Glomerular visceral epithelial cell (primary cell): ENCODE data around the gene DYNLL2.
"Not testable (repeated sequence)": the region's sequence is repeated elsewhere in the genome, so short reads cannot be mapped to it uniquely, and the experiment has no call there.

Source experiments
- DNase-seq: peaks from one replicate; pipeline ENCODE4 v3.0.0-alpha.2; 2016; ENCODE audit errors: extremely low spot score

The DYNLL2 gene

DNA sequence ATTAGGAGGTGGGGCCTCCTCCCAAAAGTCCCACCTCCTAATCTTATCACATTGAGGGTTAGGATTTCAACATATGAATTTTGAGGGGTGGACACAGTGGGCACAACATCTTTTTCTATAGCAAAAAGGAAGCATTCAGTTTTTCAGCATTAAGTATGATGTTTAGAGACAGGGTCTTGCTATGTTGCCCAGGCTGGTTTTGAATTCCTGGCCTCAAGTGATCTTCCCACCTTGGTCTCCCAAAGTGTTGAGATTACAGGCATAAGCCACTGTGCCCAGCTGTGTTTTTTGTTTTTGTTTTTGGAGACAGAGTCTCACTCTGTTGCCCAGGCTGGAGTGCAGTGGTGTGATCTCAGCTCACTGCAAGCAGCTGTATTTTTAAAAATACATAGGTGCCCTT lies 18.7 kb downstream of the DYNLL2 start:
- DNase-seq = not testable (repeated sequence)

DNA sequence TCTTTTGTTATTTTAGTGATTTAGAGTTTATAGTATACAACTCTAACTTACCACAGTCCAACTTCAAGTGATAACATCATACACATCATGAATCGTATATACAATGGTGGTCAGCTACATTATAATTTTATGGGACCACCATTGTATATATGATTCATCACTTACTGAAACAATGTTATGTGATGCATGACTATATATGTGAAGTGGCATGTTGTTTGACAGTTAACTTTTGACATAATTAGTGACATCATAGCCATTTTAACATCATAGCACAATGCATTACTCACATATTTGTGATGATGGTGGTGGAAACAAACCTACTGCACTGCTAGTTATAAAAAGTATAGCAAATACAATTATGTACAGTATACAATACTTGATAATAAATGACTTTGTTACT lies 21.9 kb downstream of the DYNLL2 start:
- no peak for DNase-seq

DNA sequence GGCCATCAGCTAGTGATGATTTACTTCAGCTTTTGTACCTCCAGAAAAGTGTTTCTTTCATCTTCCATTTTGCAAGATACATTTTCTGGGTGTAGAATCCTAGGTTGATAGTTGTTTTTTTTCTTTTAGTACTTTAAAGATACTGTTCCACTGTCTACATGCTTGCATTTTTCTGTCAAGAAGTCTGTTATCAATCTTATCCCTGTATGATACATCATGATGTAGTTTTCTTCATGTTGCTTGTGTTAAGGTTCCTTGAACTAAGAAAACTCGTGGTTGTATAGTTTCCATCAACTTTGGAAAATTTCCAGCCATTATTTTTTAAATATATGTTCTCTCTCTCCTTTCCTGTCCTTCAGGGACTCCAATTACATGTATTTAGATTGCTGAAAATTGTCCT lies 24.1 kb downstream of the DYNLL2 start:
- no peak for DNase-seq

DNA sequence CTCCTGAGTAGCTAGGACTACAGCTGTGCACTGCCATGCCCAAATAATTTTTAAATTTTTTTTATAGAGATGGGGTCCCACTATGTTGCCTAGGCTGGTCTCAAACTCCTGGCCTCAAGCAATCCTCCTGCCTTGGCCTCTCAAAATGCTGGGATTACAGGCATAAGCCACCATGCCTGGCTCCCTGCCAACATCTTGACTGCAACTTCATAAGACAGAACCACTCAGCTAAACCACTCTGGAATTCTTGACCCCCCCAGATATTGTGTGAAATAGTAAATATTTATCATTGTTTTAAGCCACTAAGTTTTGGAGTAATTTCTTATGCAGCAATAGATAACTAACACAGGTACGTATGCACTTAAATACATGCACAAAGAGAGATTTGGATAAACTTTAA lies 26.0 kb downstream of the DYNLL2 start:
- DNase-seq = no peak

DNA sequence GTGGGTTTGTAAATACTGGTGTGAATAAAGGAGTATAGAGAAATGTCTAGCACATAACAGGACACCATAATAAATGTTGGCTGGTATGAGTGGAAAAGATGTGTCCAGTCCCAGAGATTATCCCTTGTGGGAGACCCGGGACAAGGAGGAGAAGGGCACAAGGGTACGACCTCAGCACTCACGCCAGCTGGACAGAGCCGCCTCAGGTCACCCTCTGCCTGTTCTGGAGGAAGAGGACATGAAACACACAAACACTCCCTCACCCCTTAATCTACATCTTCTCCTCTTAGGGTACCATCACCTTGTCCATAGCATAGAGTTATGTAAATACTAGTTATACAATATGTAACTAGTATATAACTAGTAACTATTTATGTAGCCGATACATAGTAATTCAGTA lies 26.8 kb downstream of the DYNLL2 start:
- DNase-seq = no peak

DNA sequence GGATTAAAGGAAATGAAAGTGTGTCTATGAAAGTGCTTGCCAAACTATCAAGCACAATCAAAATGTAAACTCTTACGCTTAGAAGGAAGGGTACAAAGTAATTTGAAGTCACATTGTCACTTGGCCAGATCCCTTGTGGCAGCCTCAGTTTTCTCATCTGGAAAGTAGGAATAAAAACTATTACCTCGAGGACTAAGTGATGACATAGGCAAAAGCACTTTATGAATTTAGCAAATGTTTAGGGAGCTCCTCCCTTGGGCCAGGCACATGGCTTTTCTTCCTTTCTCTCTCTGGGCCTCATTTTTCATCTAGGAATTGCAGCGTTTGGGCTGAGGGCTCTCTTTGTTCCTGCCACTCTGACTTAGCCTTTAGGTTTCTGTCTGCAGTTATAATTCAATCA lies 28.5 kb downstream of the DYNLL2 start:
- no peak for DNase-seq

DNA sequence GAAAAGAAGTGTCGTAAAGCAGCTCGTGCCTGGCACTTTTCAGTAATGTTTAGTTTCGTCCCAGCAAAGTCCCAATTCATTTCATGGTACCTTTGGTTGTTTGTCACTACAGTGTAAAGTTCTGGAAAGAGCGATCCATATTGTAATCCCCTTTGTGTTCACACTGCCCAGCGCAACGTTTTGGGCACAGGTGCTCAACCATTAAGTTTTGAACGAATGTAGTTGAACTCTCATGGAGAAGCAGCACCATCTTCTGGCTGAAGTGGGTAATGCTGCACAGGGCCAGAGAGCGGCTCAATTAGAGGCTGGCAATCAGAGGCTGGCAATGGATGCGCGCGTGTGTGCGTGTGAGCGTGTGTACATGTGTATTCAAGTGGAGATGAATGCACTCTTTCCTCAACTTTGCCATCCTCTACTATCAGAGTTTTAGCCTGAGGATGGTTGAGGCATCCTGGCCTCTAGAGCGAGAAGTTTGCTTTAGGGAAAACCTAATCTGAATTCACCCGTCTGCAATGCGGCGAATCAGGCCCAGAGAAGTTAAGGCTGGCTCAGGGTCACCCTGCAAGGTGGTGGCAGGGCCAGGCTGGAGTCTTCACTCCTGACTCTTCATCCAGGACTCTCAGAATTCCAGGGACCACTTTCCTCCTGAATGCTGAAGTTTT lies 29.9 kb downstream of the DYNLL2 start:
- DNase-seq = peak; percentile 70

DNA sequence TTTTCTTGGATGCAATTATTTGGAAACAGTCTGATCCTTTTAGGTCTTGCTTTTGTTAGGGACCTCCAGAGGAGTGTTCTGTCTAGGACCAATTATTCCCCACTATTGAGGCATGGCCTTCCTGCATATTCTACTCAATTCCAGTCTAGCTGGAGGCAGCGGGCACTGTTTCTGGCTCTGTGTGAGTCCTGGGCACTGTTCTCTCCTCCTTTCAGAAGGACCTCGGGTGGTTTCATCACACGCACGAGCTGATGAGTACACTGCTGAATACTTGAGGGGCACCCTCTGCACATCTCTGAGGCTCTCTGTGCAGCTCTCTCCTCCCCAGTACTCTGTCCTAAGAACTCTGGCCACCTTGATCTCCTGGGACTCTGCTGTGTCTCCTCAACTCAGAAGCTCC lies 30.7 kb downstream of the DYNLL2 start:
- no peak for DNase-seq

DNA sequence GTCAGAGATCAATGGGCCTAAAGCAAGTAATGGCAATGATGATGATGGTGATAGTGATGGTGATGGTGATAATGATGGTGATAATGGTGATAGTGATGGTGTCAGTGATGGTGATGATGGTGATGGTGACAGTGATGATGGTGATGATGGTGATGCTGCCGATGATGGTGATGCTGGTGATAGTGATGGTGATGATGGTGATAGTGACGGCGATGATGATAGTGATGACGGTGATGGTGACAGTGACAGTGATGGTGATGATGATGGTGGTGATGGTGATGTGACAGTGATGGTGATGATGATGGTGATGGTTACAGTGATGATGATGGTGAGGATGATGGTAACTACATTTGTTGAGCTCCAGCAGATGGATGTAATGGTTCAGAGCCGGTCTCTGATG lies 34.2 kb downstream of the DYNLL2 start:
- no peak for DNase-seq

DNA sequence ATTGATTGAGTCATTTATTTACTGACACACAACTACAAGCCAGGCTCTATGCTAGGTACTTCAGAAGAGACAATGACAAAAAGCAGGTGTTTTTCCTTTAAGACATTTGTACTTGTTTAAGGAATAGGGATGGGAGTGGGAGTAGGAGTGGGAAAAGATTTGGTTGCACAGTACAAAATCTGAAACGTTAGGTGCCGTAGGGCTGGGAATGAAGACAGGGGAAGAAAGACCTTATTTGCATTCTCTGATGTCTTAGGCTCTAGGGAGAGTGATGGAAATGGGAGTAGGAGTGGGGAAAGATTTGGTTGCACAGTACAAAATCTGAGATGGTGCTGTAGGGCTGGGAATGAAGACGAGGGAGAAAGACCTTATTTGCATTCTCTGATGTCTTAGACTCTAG lies 36.3 kb downstream of the DYNLL2 start:
- no peak for DNase-seq

DNA sequence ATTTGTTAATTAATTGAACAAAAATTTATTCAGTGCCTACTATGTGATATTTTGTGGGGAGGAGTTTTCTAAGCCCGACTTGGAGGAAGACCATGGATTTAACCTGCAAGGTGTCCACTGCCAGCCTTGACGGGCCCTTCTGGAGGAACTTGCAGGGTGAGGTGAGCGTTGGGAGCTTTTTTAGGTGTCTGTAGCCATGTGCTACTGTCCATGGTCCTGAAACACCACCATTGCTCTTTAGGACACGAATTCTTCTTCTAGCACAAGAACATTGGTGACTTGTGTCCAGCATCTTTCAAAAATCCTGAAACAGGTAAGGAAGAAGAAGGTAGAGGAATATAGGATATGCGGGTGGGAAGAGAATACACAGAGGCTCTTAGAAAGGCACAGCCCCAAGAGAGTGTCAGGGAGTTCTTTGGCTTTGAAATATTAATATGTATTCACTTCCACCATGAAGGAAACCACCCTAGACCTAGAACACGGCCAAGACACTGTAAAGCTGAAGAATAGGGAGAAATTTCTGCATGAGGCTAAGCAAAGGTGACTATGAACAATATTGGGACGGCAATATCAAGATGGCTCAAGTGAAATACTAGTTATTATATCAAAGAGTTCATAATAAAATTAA lies 37.1 kb downstream of the DYNLL2 start:
- DNase-seq = peak; percentile 48

DNA sequence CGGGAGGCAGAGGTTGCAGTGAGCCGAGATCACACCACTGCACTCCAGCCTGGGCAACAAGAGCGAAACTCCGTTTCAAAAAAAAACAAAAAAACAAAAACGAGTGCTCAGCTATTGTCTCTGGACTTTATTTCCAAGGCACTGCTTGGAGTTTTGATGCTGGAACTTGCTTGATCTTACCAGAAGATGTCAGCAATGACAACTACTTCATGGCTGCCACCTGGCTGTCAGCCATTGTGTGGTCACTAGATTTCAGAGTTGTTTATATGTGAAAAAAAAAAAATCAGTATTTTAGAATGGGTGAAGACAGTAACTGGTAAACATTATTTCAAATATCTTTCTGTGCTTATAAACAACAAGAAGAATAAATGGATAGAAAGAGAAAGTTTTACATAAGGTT lies 38.7 kb downstream of the DYNLL2 start:
- DNase-seq = peak; percentile 13

DNA sequence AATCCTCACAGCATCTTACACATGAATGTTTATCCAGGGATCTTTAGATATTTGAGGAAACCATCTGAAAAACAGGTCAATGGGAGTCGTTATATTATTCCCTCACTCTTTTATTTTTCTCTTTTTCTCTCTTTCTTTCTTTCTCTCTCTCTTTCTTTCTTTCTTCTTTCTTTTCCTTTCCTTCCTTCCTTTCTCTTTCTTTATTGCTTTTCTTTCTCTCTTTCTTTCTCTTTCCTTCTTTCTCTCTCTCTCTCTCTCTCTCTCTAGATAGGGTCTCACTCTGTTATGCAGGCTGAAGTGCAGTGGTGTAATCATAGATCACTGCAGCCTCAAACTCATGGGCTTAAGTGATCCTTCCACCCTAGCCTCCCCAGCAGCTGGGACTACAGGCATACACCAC lies 44.6 kb downstream of the DYNLL2 start:
- DNase-seq = no peak

DNA sequence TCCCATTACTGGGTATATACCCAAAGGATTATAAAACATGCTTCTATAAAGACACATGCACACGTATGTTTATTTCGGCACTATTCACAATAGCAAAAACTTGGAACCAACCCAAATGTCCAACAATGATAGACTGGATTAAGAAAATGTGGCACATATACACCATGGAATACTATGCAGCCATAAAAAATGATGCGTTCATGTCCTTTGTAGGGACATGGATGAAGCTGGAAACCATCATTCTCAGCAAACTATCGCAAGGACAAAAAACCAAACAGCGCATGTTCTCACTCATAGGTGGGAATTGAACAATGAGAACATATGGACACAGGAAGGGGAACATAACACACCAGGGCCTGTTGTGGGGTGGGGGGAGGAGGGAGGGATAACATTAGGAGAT lies 49.5 kb downstream of the DYNLL2 start:
- DNase-seq = not testable (repeated sequence)

DNA sequence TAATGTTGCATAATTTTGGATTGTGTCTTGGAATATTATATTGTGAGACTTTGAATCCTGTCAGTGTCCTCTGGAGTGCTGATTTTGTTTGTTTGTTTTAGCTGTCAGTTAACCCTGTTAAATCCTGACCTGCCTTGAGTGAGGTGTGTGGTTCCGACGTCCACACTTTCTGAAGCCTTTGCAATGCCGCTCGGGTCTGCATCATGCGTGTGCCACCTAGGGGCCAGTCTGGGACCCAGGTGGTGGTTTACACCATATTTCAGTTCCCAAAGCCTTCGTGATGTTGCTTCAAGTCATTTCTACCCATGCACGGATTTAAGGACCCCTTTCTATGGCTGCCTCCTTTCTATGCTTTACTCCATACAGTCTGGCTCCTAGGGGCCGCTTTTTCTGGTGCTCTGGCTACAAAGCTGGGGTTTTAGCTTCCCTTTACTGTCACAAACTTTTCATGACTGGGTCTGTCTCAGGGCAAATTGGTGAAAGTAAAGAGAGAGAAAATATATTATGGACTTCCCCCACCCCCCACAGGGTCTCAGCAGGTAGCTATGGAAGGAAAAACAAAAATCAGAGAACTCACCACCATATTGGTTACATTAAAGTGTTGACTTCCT lies 53.6 kb downstream of the DYNLL2 start:
- peak; percentile 17 for DNase-seq

DNA sequence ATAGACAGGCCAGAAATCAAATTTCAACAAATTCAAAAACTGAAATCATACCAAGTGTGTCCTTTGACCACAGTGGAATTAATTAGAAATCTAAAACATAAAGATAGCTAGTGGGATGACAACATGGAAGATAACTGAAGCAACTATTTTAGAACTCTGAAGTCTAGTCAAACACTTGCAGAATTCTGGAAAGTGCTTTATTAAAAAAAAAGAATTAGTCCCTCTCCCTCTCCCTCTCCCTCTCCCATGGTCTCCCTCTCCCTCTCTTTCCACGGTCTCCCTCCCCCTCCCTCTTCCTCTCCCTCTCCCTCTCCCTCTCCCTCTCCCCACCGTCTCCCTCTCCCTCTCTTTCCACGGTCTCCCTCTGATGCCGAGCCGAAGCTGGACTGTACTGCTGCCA lies 58.3 kb downstream of the DYNLL2 start:
- no peak for DNase-seq

DNA sequence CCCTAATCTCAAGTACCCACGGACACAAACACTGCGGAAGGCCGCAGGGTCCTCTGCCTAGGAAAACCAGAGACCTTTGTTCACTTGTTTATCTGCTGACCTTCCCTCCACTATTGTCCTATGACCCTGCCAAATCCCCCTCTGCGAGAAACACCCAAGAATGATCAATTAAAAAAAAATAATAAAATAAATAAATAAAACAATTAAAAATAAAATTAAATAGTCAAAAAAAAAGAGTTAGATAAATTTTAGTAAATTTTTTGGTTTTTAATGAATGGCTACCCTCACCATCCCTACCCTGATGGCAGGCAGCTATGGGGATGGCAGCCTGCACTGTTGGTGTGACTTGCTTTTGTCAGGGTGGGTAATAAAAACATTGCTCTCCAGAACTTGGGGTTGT lies 60.1 kb downstream of the DYNLL2 start:
- not testable (repeated sequence) for DNase-seq

DNA sequence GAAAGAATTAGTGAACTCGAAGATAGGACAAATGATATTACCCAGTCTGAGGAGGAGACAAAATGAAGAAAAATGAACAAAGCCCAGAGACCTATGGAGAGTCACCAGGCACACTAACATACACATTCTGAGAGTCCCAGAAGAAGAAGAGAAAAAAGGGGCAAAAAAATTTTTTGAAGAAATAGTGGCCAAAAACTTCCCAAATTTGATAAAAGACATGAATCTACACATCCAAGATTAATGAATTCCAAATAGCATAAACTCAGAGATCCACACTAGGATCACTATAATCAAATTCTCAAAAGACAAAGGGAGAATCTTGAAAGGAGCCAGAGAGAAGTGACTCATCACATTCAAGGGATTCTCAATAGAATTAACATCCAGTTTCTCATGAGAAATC lies 61.6 kb downstream of the DYNLL2 start:
- DNase-seq = no peak
